GM21367 (cell line): ENCODE results near the gene SMIM22.

Source experiments
- ATAC-seq: cut with Tn5 transposase; IDR thresholded peaks from one replicate; pipeline ENCODE4 v1.9.1; 2021; ENCODE audit not compliant: unreplicated experiment

The SMIM22 gene

GRCh38 chr16:4814542-4815173, 19.5 kb downstream of the SMIM22 start:
- no peak for ATAC-seq

- no peak for ATAC-seq
These were observed 25.5 kb downstream of the SMIM22 start for GRCh38 chr16:4820652-4821051.

- no peak for ATAC-seq
These were observed 30.0 kb downstream of the SMIM22 start for GRCh38 chr16:4825196-4825595.

- ATAC-seq, result no peak
These were observed 31.4 kb downstream of the SMIM22 start for GRCh38 chr16:4826526-4826925.

GRCh38 chr16:4826980-4827379, 31.8 kb downstream of the SMIM22 start:
- no peak for ATAC-seq

GRCh38 chr16:4828567-4829321, 33.6 kb downstream of the SMIM22 start:
- no peak for ATAC-seq

- ATAC-seq, result no peak
These were observed 35.2 kb downstream of the SMIM22 start for GRCh38 chr16:4830408-4830807.

GRCh38 chr16:4831616-4832015, 36.4 kb downstream of the SMIM22 start:
- ATAC-seq, result no peak

GRCh38 chr16:4832698-4833343, 37.7 kb downstream of the SMIM22 start:
- ATAC-seq, result no peak

- ATAC-seq, result no peak
These were observed 38.4 kb downstream of the SMIM22 start for GRCh38 chr16:4833584-4833983.

- ATAC-seq, result no peak
These were observed 41.6 kb downstream of the SMIM22 start for GRCh38 chr16:4836727-4837126.

GRCh38 chr16:4837733-4838501, 42.7 kb downstream of the SMIM22 start:
- no peak for ATAC-seq

- ATAC-seq, result no peak
These were observed 44.8 kb downstream of the SMIM22 start for GRCh38 chr16:4839942-4840341.

- ATAC-seq, result no peak
These were observed 45.8 kb downstream of the SMIM22 start for GRCh38 chr16:4840984-4841383.
